ENCODE data around the gene DACT3. TPM values are rescaled to one million over a fixed set of nuclear protein-coding genes. Genes with fewer than 3 reads are reported as not detected.

The DACT3 gene
- 0.89 and 1.8 TPM in 2 replicates for total RNA-seq

GRCh38 chr19:46661020-46661731, at the start of gene DACT3:
TSS of gene DACT3 (minus strand) at chr19:46661182. CDS start at chr19:46661064, 118 bp downstream.

GRCh38 chr19:46635920-46636761, 24.8 kb downstream of the DACT3 start, which contains the start of gene GNG8:
TSS of gene GNG8 (minus strand) at chr19:46636202. CDS start at chr19:46634682, 1,520 bp downstream.

GRCh38 chr19:46624958-46625661, 35.9 kb downstream of the DACT3 start, which contains the start of gene PTGIR:
TSS of gene PTGIR (minus strand) at chr19:46625089. CDS start at chr19:46624225, 864 bp downstream.

GRCh38 chr19:46601318-46602224, 59.4 kb downstream of the DACT3 start, which contains the start of gene CALM3:
TSS of gene CALM3 (plus strand) at chr19:46601330. CDS start at chr19:46601435, 105 bp downstream.

Other genes starting within 250 kb of the DACT3 start
- 28.2 and 30.1 TPM in 2 replicates for gene CCDC8, start 247.6 kb downstream of the DACT3 start, total RNA-seq
- 0.15 and 0.50 TPM in 2 replicates for gene PNMA8C, start 232.2 kb downstream of the DACT3 start, total RNA-seq
- gene PNMA8A, start 189.6 kb downstream of the DACT3 start, total RNA-seq: 3.7 and 3.9 TPM in 2 replicates
- gene PNMA8B, start 165.3 kb downstream of the DACT3 start, total RNA-seq: 0.67 and 0.74 TPM in 2 replicates
- gene CALM3, start 59.9 kb downstream of the DACT3 start, total RNA-seq: 259 and 274 TPM in 2 replicates
- 7.6 and 9.1 TPM in 2 replicates for gene PTGIR, start 36.1 kb downstream of the DACT3 start, total RNA-seq
- gene GNG8, start 25.0 kb downstream of the DACT3 start, total RNA-seq: not detected in 2 replicates
- gene PRKD2, start 55.9 kb upstream of the DACT3 start, total RNA-seq: 15.8 and 17.8 TPM in 2 replicates
- 19.5 and 29.6 TPM in 2 replicates for gene FKRP, start 84.9 kb upstream of the DACT3 start, total RNA-seq
- gene STRN4, start 85.3 kb upstream of the DACT3 start, total RNA-seq: 65.7 and 76.3 TPM in 2 replicates
- 282 and 284 TPM in 2 replicates for gene SLC1A5, start 127.4 kb upstream of the DACT3 start, total RNA-seq
- gene AP2S1, start 189.7 kb upstream of the DACT3 start, total RNA-seq: 280 and 286 TPM in 2 replicates
- 20.0 and 20.1 TPM in 2 replicates for gene ARHGAP35, start 199.8 kb upstream of the DACT3 start, total RNA-seq